ENCODE measurements around the gene EPN1.
A peak's percentile ranks its signal among the peaks of the same experiment; 100 is the strongest.

EPN1 gene

GRCh38 chr19:55667511-55667910 lies 7.5 kb upstream of the EPN1 start:
- FAIRE-seq (no peak), DNase-seq (ENCODE audit: insufficient read length, low spot score) (no peak)
- TF ChIP-seq TAF1 (IDR thresholded peaks at IDR 0.05; ENCODE audit: low read depth, low read length) (no peak), POU2F2 (IDR thresholded peaks at IDR 0.05; ENCODE audit: low read depth, low read length) (0 out of 2 replicates have a peak, but pooled peaks have one; percentile 3), PAX5 (IDR thresholded peaks at IDR 0.05; ENCODE audit: insufficient read depth, low read length, severe bottlenecking) (no peak)

DNA sequence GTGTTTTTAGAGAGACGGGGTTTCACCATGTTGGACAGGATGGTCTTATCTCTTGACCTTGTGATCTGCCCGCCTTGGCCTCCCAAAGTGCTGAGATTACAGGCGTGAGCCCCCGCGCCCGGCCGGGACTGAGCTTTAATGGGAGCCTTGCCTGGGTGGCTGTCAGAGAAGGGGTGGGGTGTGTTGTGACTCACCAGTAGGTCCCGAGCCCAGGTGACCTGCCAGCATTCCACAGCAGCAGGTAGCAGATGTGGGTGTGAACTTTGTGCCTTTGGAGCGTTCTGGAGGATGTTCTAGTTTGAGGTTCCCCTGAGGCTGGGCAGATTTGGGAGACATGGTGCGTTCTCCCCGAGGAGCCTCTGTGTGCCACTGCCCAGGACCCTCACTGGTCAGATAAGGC lies 7.1 kb upstream of the EPN1 start:
- FAIRE-seq (no peak), DNase-seq (ENCODE audit: insufficient read length, low spot score) (no peak)
- TF ChIP-seq POLR2A (IDR thresholded peaks at IDR 0.05; ENCODE audit: low read depth, low read length): peak; percentile 20; the same call in 1 of the 2 replicates
- TF ChIP-seq PAX5 (IDR thresholded peaks at IDR 0.05; ENCODE audit: insufficient read depth, low read length, severe bottlenecking): no peak

- DNase-seq (ENCODE audit: insufficient read length, low spot score) (no peak), FAIRE-seq (no peak)
- TF ChIP-seq TAF1 (IDR thresholded peaks at IDR 0.05; ENCODE audit: low read depth, low read length): no peak
- no peak for TF ChIP-seq POLR2AphosphoS5 (IDR thresholded peaks at IDR 0.05; ENCODE audit: low read depth, low read length)
- no peak for TF ChIP-seq POU2F2 (IDR thresholded peaks at IDR 0.05; ENCODE audit: low read depth, low read length)
These were observed 6.2 kb upstream of the EPN1 start for GRCh38 chr19:55668603-55669348.

- no peak for DNase-seq (ENCODE audit: insufficient read length, low spot score)
- no peak for FAIRE-seq
- no peak for TF ChIP-seq POU2F2 (IDR thresholded peaks at IDR 0.05; ENCODE audit: low read depth, low read length)
- TF ChIP-seq PAX5 (IDR thresholded peaks at IDR 0.05; ENCODE audit: insufficient read depth, low read length, severe bottlenecking): no peak
- TF ChIP-seq POLR2AphosphoS5 (IDR thresholded peaks at IDR 0.05; ENCODE audit: low read depth, low read length): no peak
- TF ChIP-seq TAF1 (IDR thresholded peaks at IDR 0.05; ENCODE audit: low read depth, low read length): no peak
- no peak for TF ChIP-seq SPI1 (IDR thresholded peaks at IDR 0.05; ENCODE audit: low read depth, low read length)
- no peak; the same call in 1 of the 2 replicates for TF ChIP-seq POLR2A (IDR thresholded peaks at IDR 0.05; ENCODE audit: low read depth, low read length)
These were observed 5.4 kb upstream of the EPN1 start for GRCh38 chr19:55669418-55670279.

GRCh38 chr19:55670280-55671053 lies 4.6 kb upstream of the EPN1 start:
- FAIRE-seq: peak; percentile 83
- TF ChIP-seq POLR2AphosphoS5 (IDR thresholded peaks at IDR 0.05; ENCODE audit: low read depth, low read length) (no peak), TAF1 (IDR thresholded peaks at IDR 0.05; ENCODE audit: low read depth, low read length) (no peak), POLR2A (IDR thresholded peaks at IDR 0.05; ENCODE audit: low read depth, low read length) (no peak), POU2F2 (IDR thresholded peaks at IDR 0.05; ENCODE audit: low read depth, low read length) (no peak), PAX5 (IDR thresholded peaks at IDR 0.05; ENCODE audit: insufficient read depth, low read length, severe bottlenecking) (no peak), SPI1 (IDR thresholded peaks at IDR 0.05; ENCODE audit: low read depth, low read length) (no peak)
- DNase-seq (ENCODE audit: insufficient read length, low spot score): no peak

- no peak for TF ChIP-seq POU2F2 (IDR thresholded peaks at IDR 0.05; ENCODE audit: low read depth, low read length)
- TF ChIP-seq POLR2AphosphoS5 (IDR thresholded peaks at IDR 0.05; ENCODE audit: low read depth, low read length): no peak
- no peak for TF ChIP-seq TAF1 (IDR thresholded peaks at IDR 0.05; ENCODE audit: low read depth, low read length)
- no peak for TF ChIP-seq PAX5 (IDR thresholded peaks at IDR 0.05; ENCODE audit: insufficient read depth, low read length, severe bottlenecking)
- TF ChIP-seq SPI1 (IDR thresholded peaks at IDR 0.05; ENCODE audit: low read depth, low read length): no peak
- TF ChIP-seq POLR2A (IDR thresholded peaks at IDR 0.05; ENCODE audit: low read depth, low read length): no peak
- FAIRE-seq: no peak
- no peak for DNase-seq (ENCODE audit: insufficient read length, low spot score)
These were observed 4.0 kb upstream of the EPN1 start for GRCh38 chr19:55671054-55671378.

DNA sequence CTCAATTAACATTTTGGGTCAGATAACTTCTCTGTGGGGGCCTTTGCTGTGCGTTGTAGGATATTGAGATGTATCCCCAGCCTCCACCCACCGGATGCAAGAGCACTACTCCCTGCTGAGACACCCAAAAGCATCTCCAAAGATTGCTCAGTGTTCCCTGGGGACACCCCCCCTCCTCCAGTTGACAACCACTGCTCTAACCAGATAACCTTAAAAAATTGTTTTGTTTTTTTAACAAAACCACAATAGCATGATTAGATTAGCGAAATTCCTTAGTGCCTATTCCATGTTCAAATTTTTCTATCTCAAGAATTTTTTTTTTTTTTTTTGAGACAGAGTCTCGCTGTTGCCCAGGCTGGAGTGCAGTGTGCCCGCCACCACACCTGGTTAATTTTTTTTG lies 2.6 kb upstream of the EPN1 start:
- no peak for FAIRE-seq

GRCh38 chr19:55673465-55673864 lies 1.6 kb upstream of the EPN1 start:
- DNase-seq (ENCODE audit: insufficient read length, low spot score): no peak
- no peak for FAIRE-seq
- no peak for TF ChIP-seq PAX5 (IDR thresholded peaks at IDR 0.05; ENCODE audit: insufficient read depth, low read length, severe bottlenecking)
- no peak for TF ChIP-seq POLR2A (IDR thresholded peaks at IDR 0.05; ENCODE audit: low read depth, low read length)
- no peak for TF ChIP-seq POLR2AphosphoS5 (IDR thresholded peaks at IDR 0.05; ENCODE audit: low read depth, low read length)
- no peak for TF ChIP-seq TAF1 (IDR thresholded peaks at IDR 0.05; ENCODE audit: low read depth, low read length)
- no peak for TF ChIP-seq SPI1 (IDR thresholded peaks at IDR 0.05; ENCODE audit: low read depth, low read length)
- TF ChIP-seq POU2F2 (IDR thresholded peaks at IDR 0.05; ENCODE audit: low read depth, low read length): no peak

More for the DNA sequence above, 2.6 kb upstream of the EPN1 start:
- no peak for DNase-seq (ENCODE audit: insufficient read length, low spot score)
- TF ChIP-seq PAX5 (IDR thresholded peaks at IDR 0.05; ENCODE audit: insufficient read depth, low read length, severe bottlenecking): no peak
- TF ChIP-seq POLR2AphosphoS5 (IDR thresholded peaks at IDR 0.05; ENCODE audit: low read depth, low read length): no peak
- no peak for TF ChIP-seq TAF1 (IDR thresholded peaks at IDR 0.05; ENCODE audit: low read depth, low read length)
- TF ChIP-seq SPI1 (IDR thresholded peaks at IDR 0.05; ENCODE audit: low read depth, low read length): no peak

DNA sequence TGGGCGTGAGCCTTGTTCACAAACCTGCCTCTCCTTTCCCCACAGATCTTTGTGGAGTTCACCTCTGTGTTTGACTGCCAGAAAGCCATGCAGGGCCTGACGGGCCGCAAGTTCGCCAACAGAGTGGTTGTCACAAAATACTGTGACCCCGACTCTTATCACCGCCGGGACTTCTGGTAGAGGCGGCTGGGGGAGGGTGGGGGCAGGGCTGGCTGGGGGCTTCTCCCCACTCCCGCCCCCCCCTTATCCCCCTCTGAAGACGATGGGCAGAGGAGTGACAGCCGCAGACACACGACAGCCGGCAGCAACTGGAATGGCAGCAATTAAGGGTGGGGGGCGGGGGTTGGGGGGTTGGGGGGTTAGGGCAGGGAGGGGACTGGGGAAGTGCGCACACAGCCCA lies 1.1 kb upstream of the EPN1 start:
- DNase-seq (ENCODE audit: insufficient read length, low spot score) (no peak), FAIRE-seq (no peak)
- no peak for TF ChIP-seq POLR2A (IDR thresholded peaks at IDR 0.05; ENCODE audit: low read depth, low read length)
- TF ChIP-seq POLR2AphosphoS5 (IDR thresholded peaks at IDR 0.05; ENCODE audit: low read depth, low read length): no peak
- no peak for TF ChIP-seq SPI1 (IDR thresholded peaks at IDR 0.05; ENCODE audit: low read depth, low read length)
- TF ChIP-seq PAX5 (IDR thresholded peaks at IDR 0.05; ENCODE audit: insufficient read depth, low read length, severe bottlenecking): no peak
- TF ChIP-seq POU2F2 (IDR thresholded peaks at IDR 0.05; ENCODE audit: low read depth, low read length): no peak
- TF ChIP-seq TAF1 (IDR thresholded peaks at IDR 0.05; ENCODE audit: low read depth, low read length): no peak
